ENCODE data around the gene CMC2.

CMC2 gene

GRCh38 chr16:80972611-80973010 lies 34.1 kb downstream of the CMC2 start:
- DNase-seq, result no peak

GRCh38 chr16:80971819-80972218 lies 34.9 kb downstream of the CMC2 start:
- DNase-seq, result no peak

DNA sequence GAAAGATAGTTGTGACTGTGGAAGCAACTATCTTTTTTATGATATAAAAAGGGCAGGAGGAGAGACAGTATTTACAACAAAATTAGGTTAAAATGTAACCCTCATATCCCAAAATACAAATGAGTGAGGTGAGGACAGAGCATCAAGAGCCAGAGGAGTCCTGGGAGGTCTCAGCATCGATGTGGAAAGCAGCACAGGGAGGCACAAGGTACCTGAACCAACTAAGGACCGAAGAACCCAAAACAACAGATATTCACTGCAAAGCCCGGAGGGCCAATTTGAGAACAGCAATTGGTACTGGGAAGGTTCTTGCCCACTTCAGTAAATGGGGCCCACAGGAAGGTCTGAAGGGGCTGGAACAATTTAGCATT lies 37.6 kb downstream of the CMC2 start:
- no peak for DNase-seq

- DNase-seq, result no peak
Measured at GRCh38 chr16:80968386-80969113, 38.1 kb downstream of the CMC2 start.

DNA sequence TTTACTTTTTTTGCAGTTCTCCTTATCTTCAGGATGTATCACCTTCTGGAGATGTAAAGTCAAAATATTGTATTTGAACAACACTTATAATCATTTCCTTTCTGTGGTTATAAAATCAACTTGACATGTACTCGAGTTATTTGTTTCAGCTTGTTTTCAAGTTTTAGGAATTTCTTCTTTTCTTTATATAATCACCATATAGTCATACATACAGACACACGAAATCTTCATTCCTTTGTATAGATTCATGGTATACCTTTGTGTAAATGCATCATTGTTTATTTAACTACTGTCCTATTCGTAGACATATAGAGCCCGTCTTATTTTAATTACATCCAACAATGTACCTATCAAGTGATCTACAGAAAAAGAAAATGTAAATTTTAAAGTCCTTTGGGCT lies 40.1 kb downstream of the CMC2 start:
- DNase-seq, result no peak

- no peak for DNase-seq
Measured at GRCh38 chr16:80964351-80964750, 42.3 kb downstream of the CMC2 start.

- DNase-seq, result no peak
Measured at GRCh38 chr16:80962879-80963278, 43.8 kb downstream of the CMC2 start.

- DNase-seq, result no peak
Measured at GRCh38 chr16:80958284-80958683, 48.4 kb downstream of the CMC2 start.

GRCh38 chr16:80954985-80955384 lies 51.7 kb downstream of the CMC2 start:
- DNase-seq, result no peak

DNA sequence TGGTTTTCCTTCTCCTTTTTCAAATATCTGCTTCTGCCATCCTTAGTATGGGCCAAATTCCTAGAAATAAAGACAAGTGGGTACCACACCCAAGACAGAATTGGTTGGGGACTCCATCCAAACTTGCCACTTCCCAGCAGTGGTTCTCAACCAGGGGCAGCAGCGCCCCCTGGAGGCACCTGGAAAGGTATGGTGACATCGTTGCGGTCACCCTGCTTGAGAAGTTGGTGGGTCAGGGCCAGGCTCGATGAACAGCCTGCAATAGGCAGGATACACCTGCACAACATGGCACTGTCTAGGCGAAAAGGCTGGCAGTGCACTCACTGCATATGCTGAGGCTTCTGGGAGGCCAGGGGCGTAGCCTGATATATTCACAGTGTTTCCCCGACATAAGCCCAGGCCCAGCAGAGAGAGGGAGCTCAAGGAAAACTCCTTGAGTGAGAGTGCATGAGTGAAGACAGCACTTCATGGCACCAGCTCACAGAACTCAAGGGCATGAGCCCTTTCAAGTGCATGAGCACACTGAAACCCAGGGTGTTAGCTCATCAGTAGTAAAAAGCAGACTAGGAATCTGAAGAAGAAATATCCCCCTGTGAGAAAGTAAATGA lies 57.7 kb downstream of the CMC2 start:
- DNase-seq, result peak; percentile 66

DNA sequence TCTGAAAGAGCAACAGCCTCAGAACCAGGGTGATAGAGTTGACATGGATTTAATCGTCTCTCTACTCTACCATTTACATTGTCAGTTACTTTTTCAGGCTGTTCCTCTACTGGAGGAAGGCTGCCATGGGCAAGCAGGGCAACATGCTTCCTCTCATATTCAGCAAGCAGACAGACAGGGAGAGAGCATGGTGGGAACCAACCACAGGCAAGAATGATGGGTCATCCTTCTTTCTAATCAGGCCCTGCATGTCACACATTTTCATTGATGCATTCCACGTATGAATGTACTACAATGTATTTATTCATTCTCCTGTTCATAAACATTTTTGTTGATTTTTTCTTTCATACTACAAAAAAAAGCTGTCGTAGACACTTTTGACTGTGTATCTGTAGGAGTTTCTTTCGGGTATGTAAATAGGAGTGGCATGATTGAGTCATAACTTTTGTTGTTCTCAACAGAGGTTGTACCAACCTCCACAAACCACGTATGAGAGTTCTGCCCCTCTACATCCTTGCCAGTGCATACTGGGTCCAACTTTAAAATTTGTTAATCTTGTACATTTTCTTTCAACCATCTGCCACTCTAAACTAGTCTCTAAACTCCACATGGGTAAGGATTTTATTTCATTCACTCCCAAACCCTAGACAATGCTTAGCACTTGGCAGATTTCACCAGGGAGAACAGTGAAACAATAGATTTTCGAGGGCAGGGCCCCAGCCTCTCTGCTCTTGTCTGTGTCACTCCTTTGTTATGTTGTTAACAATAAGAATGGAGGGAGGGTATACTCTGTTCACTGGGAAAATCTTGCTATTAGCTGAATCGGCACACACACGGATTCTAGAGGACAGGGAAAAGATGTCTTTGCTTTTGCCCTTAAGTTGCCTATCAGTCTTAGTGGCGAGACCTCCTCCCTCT lies 58.7 kb downstream of the CMC2 start:
- DNase-seq, result no peak

DNA sequence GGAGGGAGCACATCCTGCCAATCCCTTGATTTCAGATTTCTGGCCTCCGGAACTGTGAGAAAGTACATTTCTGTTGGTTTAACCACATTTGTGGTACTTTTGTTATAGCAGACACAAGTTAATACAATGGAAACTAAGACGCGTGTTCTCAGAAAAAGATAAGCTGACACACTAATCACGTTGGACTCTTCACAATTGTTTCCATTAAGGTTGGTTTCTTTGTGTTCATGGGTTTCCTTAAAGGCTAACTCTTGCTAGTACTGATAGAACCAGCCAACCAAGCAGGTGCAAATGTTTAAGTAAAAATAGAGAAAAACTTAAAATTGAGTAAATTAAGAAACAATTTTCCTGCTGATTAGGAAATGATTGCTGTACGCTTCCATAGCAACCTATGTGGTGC lies 59.4 kb downstream of the CMC2 start:
- DNase-seq, result no peak

GRCh38 chr16:80946481-80946880 lies 60.2 kb downstream of the CMC2 start:
- no peak for DNase-seq

DNA sequence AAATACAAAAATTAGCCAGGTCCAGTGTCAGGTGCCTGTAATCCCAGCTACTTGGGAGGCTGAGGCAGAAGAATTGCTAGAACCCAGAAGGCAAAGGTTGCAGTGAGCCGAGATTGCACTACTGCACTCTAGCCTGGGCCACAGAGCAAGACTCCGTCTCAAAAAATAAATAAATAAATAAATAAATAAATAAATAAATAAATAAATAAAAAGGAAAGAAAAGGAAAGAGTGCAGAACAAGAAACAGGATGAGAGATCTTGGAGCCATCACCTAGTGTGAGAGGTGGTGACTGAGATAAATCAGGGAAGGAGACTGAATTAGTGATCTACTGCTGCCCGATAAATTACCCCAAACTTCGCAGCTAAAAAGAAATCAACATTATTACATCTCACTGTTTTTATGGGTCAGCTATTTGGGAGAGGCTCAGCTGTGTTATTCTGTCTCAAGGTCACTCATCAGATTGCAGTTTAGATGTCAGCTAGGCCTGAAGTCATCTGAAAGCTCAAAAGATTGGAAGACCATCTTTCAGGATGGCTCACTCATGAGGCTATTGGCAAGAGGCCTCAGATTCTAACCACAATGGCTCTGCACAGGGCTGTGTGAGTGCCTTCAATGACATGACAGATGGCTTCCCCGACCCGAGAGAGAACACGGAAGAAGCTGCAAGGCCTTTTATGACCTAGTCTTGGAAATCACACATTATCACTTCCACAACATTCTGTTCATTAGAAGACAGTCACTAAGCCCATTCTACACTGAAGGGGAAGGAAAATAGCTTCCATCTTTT lies 66.4 kb downstream of the CMC2 start:
- no peak for DNase-seq

GRCh38 chr16:80938879-80939260 lies 67.8 kb downstream of the CMC2 start:
- no peak for DNase-seq

- DNase-seq, result no peak
Measured at GRCh38 chr16:80938004-80938878, 68.4 kb downstream of the CMC2 start.

DNA sequence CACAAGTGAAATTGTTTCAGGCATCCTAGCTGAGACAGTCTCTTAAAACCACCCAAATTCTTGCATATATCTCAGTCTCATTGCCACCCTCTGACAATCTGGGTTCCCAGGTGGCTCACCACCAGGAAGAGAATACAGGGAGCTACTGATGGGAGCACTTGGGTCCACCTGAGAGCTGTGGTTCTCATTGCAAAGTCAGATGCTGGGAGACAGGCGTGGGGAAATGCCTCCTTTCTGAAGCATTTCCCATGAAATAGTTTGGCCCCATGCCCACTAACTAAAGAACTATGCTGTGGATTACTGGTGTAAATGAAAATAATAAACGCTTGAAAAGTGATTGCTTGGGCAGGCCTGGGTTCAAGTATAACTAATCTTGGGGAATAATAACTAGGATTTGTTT lies 70.3 kb downstream of the CMC2 start:
- no peak for DNase-seq

DNA sequence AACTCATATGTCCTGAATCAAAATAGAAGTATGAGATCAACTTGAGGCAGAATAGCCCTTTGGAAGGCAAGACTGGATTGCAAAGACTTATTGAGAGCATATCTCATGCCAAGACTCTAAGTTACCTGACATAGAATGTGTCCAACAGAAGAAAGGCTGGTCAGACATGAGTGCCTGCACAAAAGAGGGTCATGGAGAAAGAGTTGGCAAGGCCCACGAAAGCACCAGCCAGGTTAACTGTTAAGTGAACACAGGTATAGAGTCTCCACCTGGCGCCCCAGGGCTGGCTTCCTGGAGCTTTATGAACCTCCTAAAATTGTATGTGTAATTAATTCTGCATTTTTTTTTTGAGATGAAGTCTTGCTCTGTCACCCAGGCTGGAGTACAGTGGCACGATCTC lies 71.0 kb downstream of the CMC2 start:
- no peak for DNase-seq

DNA sequence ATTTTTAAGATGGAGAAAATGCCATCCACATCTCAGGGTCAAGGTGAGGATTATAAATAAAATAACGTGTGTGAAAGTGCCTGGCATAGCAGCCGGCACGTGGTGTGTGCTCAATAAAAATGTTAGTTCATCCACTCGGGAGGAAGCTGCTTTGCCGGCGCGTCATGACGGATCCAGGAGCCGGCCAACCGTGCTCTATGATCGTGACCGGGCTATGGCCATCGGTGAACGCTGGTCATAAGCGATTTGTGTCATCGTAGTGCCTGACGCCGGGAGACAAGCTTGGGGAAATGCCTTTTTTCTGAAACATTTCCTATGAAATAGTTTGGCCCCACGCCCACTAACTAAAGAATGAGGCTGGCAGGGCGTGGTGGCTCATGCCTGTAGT lies 74.0 kb downstream of the CMC2 start:
- DNase-seq, result no peak

GRCh38 chr16:80931801-80932707 lies 74.6 kb downstream of the CMC2 start:
- DNase-seq, result no peak

GRCh38 chr16:80924372-80924978 lies 82.2 kb downstream of the CMC2 start:
- DNase-seq, result peak; percentile 48
